Measurements from ENCODE around the gene SDC4. TPM values are rescaled to one million over a fixed set of nuclear protein-coding genes. Genes with fewer than 3 reads are reported as not detected.

SDC4 gene
- total and polyA plus RNA-seq, 9 of the 15 experiments (the other 6 are each of a cell fraction or from before 2014, with no cell fraction given): 2.1 to 10.7 (median 6.3) TPM

DNA sequence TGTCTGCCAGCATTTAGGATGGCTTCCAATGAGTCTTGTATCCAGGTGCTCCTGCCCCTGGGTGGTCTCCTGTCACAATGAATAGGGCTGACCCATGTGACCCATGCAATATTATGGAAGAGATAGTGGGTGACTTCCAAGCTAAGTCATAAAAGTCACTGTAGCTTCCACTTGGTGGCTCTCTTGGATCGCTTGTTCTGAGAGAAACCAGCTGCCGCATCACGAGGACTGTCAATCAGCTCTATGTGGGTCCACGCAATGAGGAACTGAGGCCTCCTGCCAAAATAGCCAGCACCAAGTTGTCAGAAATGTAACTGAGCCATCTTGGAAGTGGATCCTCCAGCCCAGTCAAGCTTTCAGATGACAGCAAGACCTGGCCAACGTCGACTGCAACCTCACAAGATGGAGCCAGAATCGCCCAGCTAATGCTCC, 25.3 kb downstream of the SDC4 start (continued):
- TF ChIP-seq, protein P1, sequence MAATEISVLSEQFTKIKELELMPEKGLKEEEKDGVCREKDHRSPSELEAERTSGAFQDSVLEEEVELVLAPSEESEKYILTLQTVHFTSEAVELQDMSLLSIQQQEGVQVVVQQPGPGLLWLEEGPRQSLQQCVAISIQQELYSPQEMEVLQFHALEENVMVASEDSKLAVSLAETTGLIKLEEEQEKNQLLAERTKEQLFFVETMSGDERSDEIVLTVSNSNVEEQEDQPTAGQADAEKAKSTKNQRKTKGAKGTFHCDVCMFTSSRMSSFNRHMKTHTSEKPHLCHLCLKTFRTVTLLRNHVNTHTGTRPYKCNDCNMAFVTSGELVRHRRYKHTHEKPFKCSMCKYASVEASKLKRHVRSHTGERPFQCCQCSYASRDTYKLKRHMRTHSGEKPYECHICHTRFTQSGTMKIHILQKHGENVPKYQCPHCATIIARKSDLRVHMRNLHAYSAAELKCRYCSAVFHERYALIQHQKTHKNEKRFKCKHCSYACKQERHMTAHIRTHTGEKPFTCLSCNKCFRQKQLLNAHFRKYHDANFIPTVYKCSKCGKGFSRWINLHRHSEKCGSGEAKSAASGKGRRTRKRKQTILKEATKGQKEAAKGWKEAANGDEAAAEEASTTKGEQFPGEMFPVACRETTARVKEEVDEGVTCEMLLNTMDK (IDR thresholded peaks at IDR 0.05; ENCODE audit: borderline replicate concordance, insufficient read depth, low read depth, low read length, poor library complexity, severe bottlenecking): no peak
- TF ChIP-seq ZNF274 (IDR thresholded peaks at IDR 0.05; ENCODE audit: borderline replicate concordance, low read depth, low read length) (no peak), ZNF668 (CRISPR knock-in tag; IDR thresholded peaks at IDR 0.05) (no peak), SMARCC2 (IDR thresholded peaks at IDR 0.05; ENCODE audit: low read depth) (no peak), CEBPB (tag; IDR thresholded peaks at IDR 0.05) (0 out of 2 replicates have a peak, but pooled peaks have one; percentile 8), ZNF224 (CRISPR knock-in tag; IDR thresholded peaks at IDR 0.05) (no peak), FIP1L1 (IDR thresholded peaks at IDR 0.05; ENCODE audit: low read depth, low read length, poor library complexity, severe bottlenecking) (no peak), RAD51 (IDR thresholded peaks at IDR 0.05; ENCODE audit: borderline replicate concordance, low read depth) (peak; percentile 61), ZNF253 (CRISPR knock-in tag; conservative IDR thresholded peaks at IDR 0.05) (no peak), TRIM24 (IDR thresholded peaks at IDR 0.05) (no peak), BDP1 (IDR thresholded peaks at IDR 0.05; ENCODE audit: insufficient read depth, insufficient read length) (no peak), BHLHE40 (IDR thresholded peaks at IDR 0.05; ENCODE audit: low read length) (peak; percentile 57)
- TF ChIP-seq, protein P2, sequence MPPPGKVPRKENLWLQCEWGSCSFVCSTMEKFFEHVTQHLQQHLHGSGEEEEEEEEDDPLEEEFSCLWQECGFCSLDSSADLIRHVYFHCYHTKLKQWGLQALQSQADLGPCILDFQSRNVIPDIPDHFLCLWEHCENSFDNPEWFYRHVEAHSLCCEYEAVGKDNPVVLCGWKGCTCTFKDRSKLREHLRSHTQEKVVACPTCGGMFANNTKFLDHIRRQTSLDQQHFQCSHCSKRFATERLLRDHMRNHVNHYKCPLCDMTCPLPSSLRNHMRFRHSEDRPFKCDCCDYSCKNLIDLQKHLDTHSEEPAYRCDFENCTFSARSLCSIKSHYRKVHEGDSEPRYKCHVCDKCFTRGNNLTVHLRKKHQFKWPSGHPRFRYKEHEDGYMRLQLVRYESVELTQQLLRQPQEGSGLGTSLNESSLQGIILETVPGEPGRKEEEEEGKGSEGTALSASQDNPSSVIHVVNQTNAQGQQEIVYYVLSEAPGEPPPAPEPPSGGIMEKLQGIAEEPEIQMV (tag; conservative IDR thresholded peaks at IDR 0.05; ENCODE audit: low read depth): peak; percentile 50; the same call in 1 of the 2 replicates
- TF ChIP-seq, protein P3, sequence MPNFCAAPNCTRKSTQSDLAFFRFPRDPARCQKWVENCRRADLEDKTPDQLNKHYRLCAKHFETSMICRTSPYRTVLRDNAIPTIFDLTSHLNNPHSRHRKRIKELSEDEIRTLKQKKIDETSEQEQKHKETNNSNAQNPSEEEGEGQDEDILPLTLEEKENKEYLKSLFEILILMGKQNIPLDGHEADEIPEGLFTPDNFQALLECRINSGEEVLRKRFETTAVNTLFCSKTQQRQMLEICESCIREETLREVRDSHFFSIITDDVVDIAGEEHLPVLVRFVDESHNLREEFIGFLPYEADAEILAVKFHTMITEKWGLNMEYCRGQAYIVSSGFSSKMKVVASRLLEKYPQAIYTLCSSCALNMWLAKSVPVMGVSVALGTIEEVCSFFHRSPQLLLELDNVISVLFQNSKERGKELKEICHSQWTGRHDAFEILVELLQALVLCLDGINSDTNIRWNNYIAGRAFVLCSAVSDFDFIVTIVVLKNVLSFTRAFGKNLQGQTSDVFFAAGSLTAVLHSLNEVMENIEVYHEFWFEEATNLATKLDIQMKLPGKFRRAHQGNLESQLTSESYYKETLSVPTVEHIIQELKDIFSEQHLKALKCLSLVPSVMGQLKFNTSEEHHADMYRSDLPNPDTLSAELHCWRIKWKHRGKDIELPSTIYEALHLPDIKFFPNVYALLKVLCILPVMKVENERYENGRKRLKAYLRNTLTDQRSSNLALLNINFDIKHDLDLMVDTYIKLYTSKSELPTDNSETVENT (CRISPR knock-in tag; IDR thresholded peaks at IDR 0.05): no peak
- TF ChIP-seq, protein P4, sequence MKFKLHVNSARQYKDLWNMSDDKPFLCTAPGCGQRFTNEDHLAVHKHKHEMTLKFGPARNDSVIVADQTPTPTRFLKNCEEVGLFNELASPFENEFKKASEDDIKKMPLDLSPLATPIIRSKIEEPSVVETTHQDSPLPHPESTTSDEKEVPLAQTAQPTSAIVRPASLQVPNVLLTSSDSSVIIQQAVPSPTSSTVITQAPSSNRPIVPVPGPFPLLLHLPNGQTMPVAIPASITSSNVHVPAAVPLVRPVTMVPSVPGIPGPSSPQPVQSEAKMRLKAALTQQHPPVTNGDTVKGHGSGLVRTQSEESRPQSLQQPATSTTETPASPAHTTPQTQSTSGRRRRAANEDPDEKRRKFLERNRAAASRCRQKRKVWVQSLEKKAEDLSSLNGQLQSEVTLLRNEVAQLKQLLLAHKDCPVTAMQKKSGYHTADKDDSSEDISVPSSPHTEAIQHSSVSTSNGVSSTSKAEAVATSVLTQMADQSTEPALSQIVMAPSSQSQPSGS (CRISPR knock-in tag; IDR thresholded peaks at IDR 0.05): no peak

All from K562 (cell line).